ENCODE data around the gene CPVL. TPM values are rescaled to one million over a fixed set of nuclear protein-coding genes. Genes with fewer than 3 reads are reported as not detected.

Gene CPVL
- total RNA-seq, 1 experiment from 2014 or later, result 72.3 TPM

DNA sequence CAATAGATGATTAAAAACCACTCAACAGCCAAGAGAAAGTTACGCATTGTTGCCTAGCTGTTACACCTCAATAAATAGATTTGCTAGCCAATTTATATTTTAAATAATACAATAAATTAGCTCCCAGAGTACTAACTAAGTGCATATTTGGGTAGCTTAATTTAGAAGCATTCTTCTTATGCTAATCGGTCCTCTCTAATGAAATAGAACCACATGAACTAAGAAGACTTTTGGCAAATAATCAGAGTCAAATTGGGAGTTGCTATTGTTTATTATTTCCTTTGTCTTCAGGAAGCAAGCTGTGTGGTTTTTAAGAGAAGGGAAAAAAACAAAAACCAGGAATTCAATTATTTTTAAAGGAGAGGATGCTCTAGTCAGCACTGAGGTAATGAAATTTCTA is 139.2 kb downstream of the CPVL start:
- ChIA-PET CTCF (no interaction called here), POLR2A (ENCODE audit: low non-redundant PET) (no interaction called here)

GRCh38 chr7:29005829-29006228 is 140.5 kb downstream of the CPVL start:
- H3K9me3 ChIP-seq (ENCODE audit: low read depth, low read length, poor library complexity, severe bottlenecking), result no peaks in the 10 kb centered on the region
- TF ChIP-seq EZH2 (IDR thresholded peaks at IDR 0.05; ENCODE audit: borderline replicate concordance, low read depth, low read length, poor library complexity, severe bottlenecking) (no peak), CTCF (conservative IDR thresholded peaks at IDR 0.05; ENCODE audit: low read depth, low read length) (no peak)
- no peaks in the 10 kb centered on the region for H3K27me3 ChIP-seq (replicated peaks; ENCODE audit: insufficient read depth, low read depth, low read length, poor library complexity)
- ChIA-PET POLR2A (ENCODE audit: low non-redundant PET) (no interaction called here), CTCF (no interaction called here)
- DNase-seq (ENCODE audit: low spot score), result no peak
- no peaks in the 10 kb centered on the region for H3K4me1 ChIP-seq (ENCODE audit: insufficient read depth, low read length, poor library complexity, severe bottlenecking)
- H3K36me3 ChIP-seq (ENCODE audit: insufficient read depth, low read length, poor library complexity, severe bottlenecking), result no peaks in the 10 kb centered on the region
- intact Hi-C loops (cut with micrococcal nuclease; ENCODE audit: unreplicated experiment), result no loop called here
- no peak overlapping the region for H3K27ac ChIP-seq (ENCODE audit: low read depth, low read length, poor library complexity, severe bottlenecking)
- no TSS peak for BruUV-seq (replicated peaks)
- no peak overlapping the region for H3K4me3 ChIP-seq (ENCODE audit: low read depth, low read length, poor library complexity, severe bottlenecking)

More for the DNA sequence above, 139.2 kb downstream of the CPVL start:
- no peak for DNase-seq (ENCODE audit: low spot score)
- no peaks in the 10 kb centered on the region for H3K36me3 ChIP-seq (ENCODE audit: insufficient read depth, low read length, poor library complexity, severe bottlenecking)
- no peak overlapping the region for H3K4me3 ChIP-seq (ENCODE audit: low read depth, low read length, poor library complexity, severe bottlenecking)
- H3K9me3 ChIP-seq (ENCODE audit: low read depth, low read length, poor library complexity, severe bottlenecking), result no peaks in the 10 kb centered on the region
- H3K27ac ChIP-seq (ENCODE audit: low read depth, low read length, poor library complexity, severe bottlenecking), result no peak overlapping the region
- intact Hi-C loops (cut with micrococcal nuclease; ENCODE audit: unreplicated experiment), result no loop called here
- TF ChIP-seq EZH2 (IDR thresholded peaks at IDR 0.05; ENCODE audit: borderline replicate concordance, low read depth, low read length, poor library complexity, severe bottlenecking), result no peak
- TF ChIP-seq CTCF (conservative IDR thresholded peaks at IDR 0.05; ENCODE audit: low read depth, low read length), result no peak
- no TSS peak for BruUV-seq (replicated peaks)
- H3K27me3 ChIP-seq (replicated peaks; ENCODE audit: insufficient read depth, low read depth, low read length, poor library complexity), result no peaks in the 10 kb centered on the region
- H3K4me1 ChIP-seq (ENCODE audit: insufficient read depth, low read length, poor library complexity, severe bottlenecking), result no peaks in the 10 kb centered on the region

GRCh38 chr7:29005406-29005805 is 140.9 kb downstream of the CPVL start:
- no peaks in the 10 kb centered on the region for H3K9me3 ChIP-seq (ENCODE audit: low read depth, low read length, poor library complexity, severe bottlenecking)
- ChIA-PET CTCF (no interaction called here), POLR2A (ENCODE audit: low non-redundant PET) (no interaction called here)
- no peak overlapping the region for H3K4me3 ChIP-seq (ENCODE audit: low read depth, low read length, poor library complexity, severe bottlenecking)
- TF ChIP-seq CTCF (conservative IDR thresholded peaks at IDR 0.05; ENCODE audit: low read depth, low read length), result no peak
- no peak for TF ChIP-seq EZH2 (IDR thresholded peaks at IDR 0.05; ENCODE audit: borderline replicate concordance, low read depth, low read length, poor library complexity, severe bottlenecking)
- intact Hi-C loops (cut with micrococcal nuclease; ENCODE audit: unreplicated experiment), result no loop called here
- no TSS peak for BruUV-seq (replicated peaks)
- DNase-seq (ENCODE audit: low spot score), result no peak
- no peaks in the 10 kb centered on the region for H3K27me3 ChIP-seq (replicated peaks; ENCODE audit: insufficient read depth, low read depth, low read length, poor library complexity)
- no peak overlapping the region for H3K27ac ChIP-seq (ENCODE audit: low read depth, low read length, poor library complexity, severe bottlenecking)
- no peaks in the 10 kb centered on the region for H3K36me3 ChIP-seq (ENCODE audit: insufficient read depth, low read length, poor library complexity, severe bottlenecking)
- H3K4me1 ChIP-seq (ENCODE audit: insufficient read depth, low read length, poor library complexity, severe bottlenecking), result no peaks in the 10 kb centered on the region
